Erythroblast (primary cell): Measurements from ENCODE around the gene TIPARP.

ENCODE experiments used
- GATA1 ChIP-seq: IDR thresholded peaks from 2 replicates; pipeline ENCODE4 v1.6.1; 2011; ENCODE audit warnings: low read depth, mild to moderate bottlenecking, control low read depth, low read length, moderate library complexity
- POLR2A ChIP-seq: IDR thresholded peaks from 2 replicates; pipeline ENCODE4 v1.6.1; 2011; ENCODE audit warnings: mild to moderate bottlenecking, low read length

DNA sequence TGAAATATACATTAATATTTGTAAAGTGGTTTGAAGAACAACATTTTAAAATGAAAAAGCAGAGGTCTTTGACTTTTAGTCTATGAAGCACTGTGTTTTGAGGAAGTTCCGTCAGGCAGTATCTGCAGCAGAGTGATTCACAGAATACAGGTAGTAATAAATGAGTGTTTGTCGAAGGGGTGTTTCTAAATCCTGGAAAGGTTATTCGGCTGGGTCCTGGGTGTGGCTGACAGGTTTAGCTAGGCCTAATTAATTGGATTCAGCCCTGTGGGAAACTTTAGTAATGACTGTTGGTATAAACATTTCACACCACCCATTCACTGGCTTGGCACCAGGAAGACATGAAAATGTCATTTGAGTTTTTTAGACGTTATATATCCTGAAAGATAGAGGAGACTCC lies 51.3 kb downstream of the TIPARP start:
- TF ChIP-seq POLR2A (no peak), GATA1 (no peak)
